GM23338 (cell line): ENCODE measurements around the gene COQ6. TPM values are rescaled to one million over a fixed set of nuclear protein-coding genes. Genes with fewer than 3 reads are reported as not detected.
"Not testable (repeated sequence)": the region's sequence is repeated elsewhere in the genome, so short reads cannot be mapped to it uniquely, and the experiment has no call there.

Experiments
- ATAC-seq: fragments of 200-7000 bp; cut with Tn5 transposase; 3 replicates; pipeline ENCODE4 v1.9.1; 2020
- DNase-seq: peaks from one replicate; pipeline ENCODE4 v3.0.0-alpha.2; 2015; ENCODE audit warnings: low spot score
- H2AFZ ChIP-seq: fragments of 200-600 bp; sonication (generic); 2 replicates; pipeline ENCODE4 v1.8.0; 2016; ENCODE audit warnings: antibody characterized with exemption, mild to moderate bottlenecking, moderate library complexity
- H3F3A ChIP-seq: fragments of 200-600 bp; sonication (generic); replicated peaks from 2 replicates; pipeline ENCODE4 v1.8.0; 2017; ENCODE audit warnings: antibody characterized with exemption, mixed run types, low read depth
- H3K27ac ChIP-seq: fragments of 200-600 bp; sonication (generic); 2 replicates; pipeline ENCODE4 v1.6.1; 2016; ENCODE audit warnings: low read depth
- H3K27me3 ChIP-seq: fragments of 200-600 bp; sonication (generic); 2 replicates; pipeline ENCODE4 v1.8.0; 2016; ENCODE audit warnings: mild to moderate bottlenecking, mixed run types, moderate library complexity; ENCODE audit not compliant: insufficient read depth
- H3K36me3 ChIP-seq: fragments of 200-600 bp; sonication (generic); 2 replicates; pipeline ENCODE4 v1.8.0; 2016; ENCODE audit warnings: mild to moderate bottlenecking; ENCODE audit not compliant: insufficient read depth
- H3K4me1 ChIP-seq: fragments of 200-600 bp; sonication (generic); 2 replicates; pipeline ENCODE4 v1.8.0; 2016; ENCODE audit warnings: mild to moderate bottlenecking, moderate library complexity; ENCODE audit not compliant: insufficient read depth
- H3K4me2 ChIP-seq: fragments of 200-600 bp; sonication (generic); 2 replicates; pipeline ENCODE4 v1.7.1; 2017; ENCODE audit warnings: mixed run types
- H3K4me3 ChIP-seq: fragments of 200-600 bp; sonication (generic); 2 replicates; pipeline ENCODE4 v1.6.1; 2016; ENCODE audit warnings: mixed run types
- H3K79me2 ChIP-seq: fragments of 200-600 bp; sonication (generic); replicated peaks from 2 replicates; pipeline ENCODE4 v1.8.0; 2017; ENCODE audit warnings: mild to moderate bottlenecking; ENCODE audit not compliant: insufficient read depth
- H3K9me2 ChIP-seq: fragments of 200-600 bp; sonication (generic); 2 replicates; pipeline ENCODE4 v1.8.0; 2017; ENCODE audit not compliant: insufficient read depth
- H4K20me1 ChIP-seq: fragments of 200-600 bp; sonication (generic); replicated peaks from 2 replicates; pipeline ENCODE4 v1.8.0; 2017; ENCODE audit warnings: mild to moderate bottlenecking; ENCODE audit not compliant: insufficient read depth
- H3K27ac Mint-ChIP-seq: 2 replicates; pipeline ENCODE4 v1.8.0; 2020; ENCODE audit warnings: inconsistent platforms, mild to moderate bottlenecking, moderate library complexity, mixed read lengths
- H3K27me3 Mint-ChIP-seq: 3 replicates; pipeline ENCODE4 v1.8.0; 2022; ENCODE audit warnings: low read depth, mild to moderate bottlenecking, moderate library complexity, mixed read lengths, inconsistent platforms; ENCODE audit not compliant: insufficient read depth, poor library complexity
- H3K36me3 Mint-ChIP-seq: 3 replicates; pipeline ENCODE4 v1.8.0; 2021; ENCODE audit warnings: low read depth, mild to moderate bottlenecking, inconsistent platforms, moderate library complexity, mixed read lengths
- H3K4me1 Mint-ChIP-seq: 3 replicates; pipeline ENCODE4 v1.8.0; 2020; ENCODE audit warnings: mild to moderate bottlenecking, inconsistent platforms, mixed read lengths
- H3K4me3 Mint-ChIP-seq: 3 replicates; pipeline ENCODE4 v1.8.0; 2021; ENCODE audit warnings: moderate library complexity, mild to moderate bottlenecking, inconsistent platforms, mixed read lengths
- H3K9me3 Mint-ChIP-seq: 3 replicates; pipeline ENCODE4 v1.8.0; 2020; ENCODE audit warnings: moderate library complexity, mild to moderate bottlenecking, inconsistent platforms, mixed read lengths
- CREB1 ChIP-seq: fragments of 250-450 bp; sonication (Bioruptor Pico); IDR thresholded peaks from 2 replicates; pipeline ENCODE4 v1.5.0; 2020; ENCODE audit warnings: low read depth, mild to moderate bottlenecking, moderate library complexity
- ETS1 ChIP-seq: IDR thresholded peaks from 2 replicates; pipeline ENCODE4 v1.6.1; 2016; ENCODE audit warnings: antibody characterized with exemption
- EZH2 ChIP-seq: fragments of 200-600 bp; sonication (generic); IDR thresholded peaks from one replicate; pipeline ENCODE4 v1.8.0; 2017; ENCODE audit warnings: antibody characterized with exemption, mild to moderate bottlenecking, low read depth; ENCODE audit not compliant: unreplicated experiment
- JUNB ChIP-seq: IDR thresholded peaks from one replicate; pipeline ENCODE4 v1.6.1; 2016; ENCODE audit warnings: antibody characterized with exemption; ENCODE audit not compliant: unreplicated experiment
- NANOG ChIP-seq: IDR thresholded peaks from 2 replicates; pipeline ENCODE4 v1.6.1; 2016; ENCODE audit warnings: antibody characterized with exemption, borderline replicate concordance
- POLR2AphosphoS5 ChIP-seq: IDR thresholded peaks from 2 replicates; pipeline ENCODE4 v1.6.1; 2016; ENCODE audit warnings: antibody characterized with exemption, low read depth
- REST ChIP-seq: IDR thresholded peaks from one replicate; pipeline ENCODE4 v1.6.1; 2018; ENCODE audit warnings: antibody characterized with exemption; ENCODE audit not compliant: unreplicated experiment
- STAT1 ChIP-seq: IDR thresholded peaks from one replicate; pipeline ENCODE4 v1.6.1; 2016; ENCODE audit warnings: antibody characterized with exemption; ENCODE audit not compliant: unreplicated experiment
- ZNF114 ChIP-seq: fragments of 250-450 bp; sonication (Bioruptor Pico); IDR thresholded peaks from 2 replicates; pipeline ENCODE4 v1.5.0; 2020; ENCODE audit warnings: mild to moderate bottlenecking, moderate library complexity
- ZNF331 ChIP-seq: fragments of 250-450 bp; sonication (Bioruptor Pico); IDR thresholded peaks from 2 replicates; pipeline ENCODE4 v1.5.0; 2020; ENCODE audit warnings: low read depth, mild to moderate bottlenecking, moderate library complexity
- ZNF462 ChIP-seq: fragments of 250-450 bp; sonication (Bioruptor Pico); IDR thresholded peaks from 2 replicates; pipeline ENCODE4 v1.5.0; 2020; ENCODE audit warnings: mild to moderate bottlenecking, moderate library complexity
- polyA plus RNA-seq: library from polyadenylated mRNA; unstranded; fragments of >200 nt; fragmentation: Nextera tagmentation; extraction: Ambion mirVana; gene quantifications from 2 replicates; pipeline ENCODE4 v1.2.1, GENCODE V29; 2016
- total RNA-seq: library from RNA; depleted of rRNA; stranded (reverse); fragments of >200 nt; shearing (Covaris generic); gene quantifications from 2 replicates; pipeline ENCODE4 v1.2.3, GENCODE V29; 2014

COQ6 gene
- total and polyA plus RNA-seq, 2 experiments from 2014 or later = 6.8 to 13.8 TPM

GRCh38 chr14:73988656-73989055 lies 38.6 kb downstream of the COQ6 start:
- H3K4me3 Mint-ChIP-seq, H3K9me3 Mint-ChIP-seq, H3K27me3 Mint-ChIP-seq, H3K4me2 ChIP-seq, H3K27ac Mint-ChIP-seq, H3K27ac ChIP-seq, H3K4me3 ChIP-seq, H3K4me1 ChIP-seq, H3K36me3 ChIP-seq, H4K20me1 ChIP-seq, H3K79me2 ChIP-seq, H3K27me3 ChIP-seq, H3K4me1 Mint-ChIP-seq, H3K9me2 ChIP-seq, H2AFZ ChIP-seq, DNase-seq, ATAC-seq, H3F3A ChIP-seq: not testable (repeated sequence)
- H3K36me3 Mint-ChIP-seq = peaks cover 13% of the 10 kb centered on the region; the same call in 2 of the 3 replicates

- Histone ChIP-seq H4K20me1 (no peaks in the 10 kb centered on the region; the same call in 1 of the 2 replicates), H3K4me1 (no peaks in the 10 kb centered on the region), H3K9me2 (no peaks in the 10 kb centered on the region), H3F3A (no peaks in the 10 kb centered on the region), H3K79me2 (no peaks in the 10 kb centered on the region), H3K4me2 (no peak overlapping the region), H3K27me3 (no peaks in the 10 kb centered on the region), H3K36me3 (no peaks in the 10 kb centered on the region), H2AFZ (no peak overlapping the region), H3K4me3 (no peak overlapping the region), H3K27ac (no peak overlapping the region)
- no peaks in the 10 kb centered on the region for H3K27me3 Mint-ChIP-seq
- no peak overlapping the region for H3K27ac Mint-ChIP-seq
- ATAC-seq (no peak), DNase-seq (no peak)
- no peaks in the 10 kb centered on the region for H3K4me1 Mint-ChIP-seq
- no peak overlapping the region for H3K4me3 Mint-ChIP-seq
- no peaks in the 10 kb centered on the region; the same call in 2 of the 3 replicates for H3K9me3 Mint-ChIP-seq
- H3K36me3 Mint-ChIP-seq = 0 out of 3 replicates have a peak, but pooled peaks cover 4% of the 10 kb centered on the region
- TF ChIP-seq STAT1 (no peak), POLR2AphosphoS5 (no peak), CREB1 (CRISPR knock-in tag) (no peak), NANOG (no peak), ZNF331 (CRISPR knock-in tag) (no peak), EZH2 (no peak), ZNF114 (no peak), REST (no peak), JUNB (no peak), ETS1 (no peak), ZNF462 (CRISPR knock-in tag) (no peak)
Measured at GRCh38 chr14:73991092-73991491, 41.0 kb downstream of the COQ6 start.
